Gastroesophageal sphincter (tissue), 3 donors: ENCODE data around the gene ZNF695.

ENCODE experiments used
- CTCF ChIP-seq, 4 experiments: fragments of 200-600 bp in 2 of 4; fragments of 450-650 bp in 2 of 4; sonication (generic) in 1 of 4; IDR thresholded peaks; one replicate each; pipeline ENCODE4 v1.5.1; 2017 to 2019; ENCODE audit warnings: antibody characterized with exemption in 4 of 4, mild to moderate bottlenecking in 2 of 4, moderate library complexity in 2 of 4
- POLR2AphosphoS5 ChIP-seq: sonication (generic); formaldehyde crosslinking; IDR thresholded peaks from one replicate; pipeline ENCODE4 v1.6.1; 2017; ENCODE audit warnings: antibody characterized with exemption

GRCh38 chr1:246946366-246946765 lies 61.5 kb downstream of the ZNF695 start:
- TF ChIP-seq CTCF (IDR thresholded peaks at IDR 0.05) (no peak), POLR2AphosphoS5 (no peak)
